SH-SY5Y (cell line): Measurements from ENCODE around the gene RHOBTB3.

Experiments
- GATA2 ChIP-seq: IDR thresholded peaks from 2 replicates; pipeline ENCODE4 v1.6.1; 2011; ENCODE audit warnings: mild to moderate bottlenecking, low read depth, low read length
- GATA3 ChIP-seq: IDR thresholded peaks from 2 replicates; pipeline ENCODE4 v1.6.1; 2011; ENCODE audit warnings: low read depth, mild to moderate bottlenecking, low read length, moderate library complexity

DNA sequence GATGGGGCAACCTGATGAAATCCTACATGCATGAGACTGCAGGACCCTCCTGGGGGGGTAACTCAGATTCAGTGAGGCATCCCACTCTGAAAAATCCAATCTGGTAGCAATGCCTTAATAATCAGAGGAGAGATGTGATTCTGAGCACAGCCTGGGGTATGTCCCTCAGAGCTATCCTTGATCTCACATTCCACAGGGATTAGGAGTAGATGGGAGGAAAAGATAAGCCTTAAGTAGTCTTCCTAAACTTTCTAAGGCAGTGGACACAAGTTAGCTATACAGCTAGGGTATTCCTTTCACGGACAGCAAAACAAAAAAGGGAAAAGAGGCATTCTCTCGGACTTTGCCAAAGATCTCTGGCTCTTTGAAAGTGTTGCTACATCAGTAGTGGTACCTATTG is 44.5 kb upstream of the RHOBTB3 start:
- TF ChIP-seq GATA2 (no peak), GATA3 (no peak)
